Activated naive CD4-positive, alpha-beta T cell treated with anti-CD3 and anti-CD28 coated beads for 36 hours (primary cell): ENCODE results near the gene CEACAM21. TPM values are rescaled to one million over a fixed set of nuclear protein-coding genes. Genes with fewer than 3 reads are reported as not detected.
A peak's percentile ranks its signal among the peaks of the same experiment; 100 is the strongest.

ENCODE experiments used
- CTCF ChIA-PET: fragments of 350-600 bp; sonication (Branson Sonifier 250); formaldehyde crosslinking; loops from one replicate; lab custom pipeline; 2021; ENCODE audit warnings: antibody characterized with exemption; lab: Charles Lee
- DNase-seq: peaks from one replicate; pipeline ENCODE4 v3.0.0-alpha.2; 2020
- H3K27ac Mint-ChIP-seq: one replicate; pipeline ENCODE4 v1.8.0; 2021; ENCODE audit warnings: mild to moderate bottlenecking, mixed read lengths
- H3K27me3 Mint-ChIP-seq: one replicate; pipeline ENCODE4 v1.8.0; 2021; ENCODE audit warnings: low read depth, mixed read lengths
- H3K36me3 Mint-ChIP-seq: one replicate; pipeline ENCODE4 v1.8.0; 2021; ENCODE audit warnings: low read depth, mixed read lengths
- H3K4me1 Mint-ChIP-seq: one replicate; pipeline ENCODE4 v1.8.0; 2021; ENCODE audit warnings: low read depth, mixed read lengths
- H3K4me3 Mint-ChIP-seq: one replicate; pipeline ENCODE4 v1.8.0; 2021; ENCODE audit warnings: mild to moderate bottlenecking, moderate library complexity, mixed read lengths
- H3K9me3 Mint-ChIP-seq: one replicate; pipeline ENCODE4 v1.8.0; 2021; ENCODE audit warnings: mixed read lengths
- intact Hi-C: fragments of 100-400 bp; cut with micrococcal nuclease; formaldehyde crosslinking; loops from one replicate; pipeline ENCODE4 v1.15.1; 2023
- total RNA-seq, 2 experiments: library from RNA; stranded (reverse); gene quantifications; one replicate each; pipeline ENCODE4 v1.2.3, GENCODE V29; 2021

Gene CEACAM21
- total RNA-seq, 2 experiments from 2014 or later, result 32.2 to 33.6 TPM

- intact Hi-C loops, result loop anchor here (1.0 to 10.0 kb wide), 5 partner anchors 9 to 335 kb away; partner anchors contain the start of genes ARHGEF1, BCKDHA, EXOSC5 and TGFB1
- CTCF ChIA-PET, result interaction anchor here (0.6 to 5.9 kb wide), 11 partner anchors 10 to 1406 kb away, joined by 3 to 45 read pairs (median 4); partner anchors contain the start of gene B9D2
- Mint-ChIP-seq H3K9me3 (peaks cover 7% of the 10 kb centered on the region), H3K36me3 (peaks cover 45% of the 10 kb centered on the region), H3K4me1 (peaks cover 55% of the 10 kb centered on the region), H3K4me3 (peak overlapping the region; percentile 99), H3K27ac (peak overlapping the region; percentile 100), H3K27me3 (no peaks in the 10 kb centered on the region)
- no peak for DNase-seq
Observed at GRCh38 chr19:41549884-41550283, 26.1 kb upstream of the CEACAM21 start.

DNA sequence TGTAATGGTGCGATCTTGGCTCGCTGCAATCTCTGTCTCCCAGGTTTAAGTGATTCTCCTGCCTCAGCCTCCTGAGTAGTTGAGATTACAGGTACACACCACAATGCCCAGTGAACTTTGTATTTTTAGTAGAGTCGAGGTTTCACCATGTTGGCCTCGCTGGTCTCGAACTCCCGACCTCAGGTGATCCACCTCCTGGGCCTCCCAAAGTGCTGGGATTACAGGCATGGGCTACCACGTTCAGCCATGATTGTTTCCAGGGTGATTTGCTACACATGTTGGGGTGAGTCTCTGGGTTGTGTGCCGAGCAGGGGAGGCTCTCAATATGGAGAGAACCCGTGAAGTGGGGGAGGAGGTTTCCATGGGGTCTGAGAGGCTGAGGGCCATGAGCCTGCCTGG is 24.8 kb upstream of the CEACAM21 start:
- intact Hi-C loops, result loop anchor here (10.0 kb wide), 1 partner anchor 334 kb away; the partner anchor contains the start of gene ARHGEF1
- Mint-ChIP-seq H3K9me3 (peaks cover 7% of the 10 kb centered on the region), H3K27ac (peak overlapping the region; percentile 100), H3K4me3 (peak overlapping the region; percentile 99), H3K36me3 (peaks cover 59% of the 10 kb centered on the region), H3K27me3 (no peaks in the 10 kb centered on the region), H3K4me1 (peaks cover 55% of the 10 kb centered on the region)
- DNase-seq, result no peak
- CTCF ChIA-PET, result interaction anchor here (0.6 to 1.4 kb wide), 2 partner anchors 9 to 11 kb away, joined by 3 to 4 read pairs; no protein-coding TSS in a partner anchor

- H3K36me3 Mint-ChIP-seq, result peaks cover 62% of the 10 kb centered on the region
- peaks cover 56% of the 10 kb centered on the region for H3K4me1 Mint-ChIP-seq
Observed at GRCh38 chr19:41551711-41552110, 24.3 kb upstream of the CEACAM21 start.

GRCh38 chr19:41552558-41552957 is 23.4 kb upstream of the CEACAM21 start:
- DNase-seq, result peak; percentile 61
- CTCF ChIA-PET, result interaction anchor here (1.4 kb wide), 2 partner anchors 10 to 21 kb away, joined by 3 to 4 read pairs; no protein-coding TSS in a partner anchor
- Mint-ChIP-seq H3K27ac (peak overlapping the region; percentile 100), H3K36me3 (peaks cover 65% of the 10 kb centered on the region), H3K4me3 (peak overlapping the region; percentile 99), H3K4me1 (peaks cover 54% of the 10 kb centered on the region), H3K27me3 (no peaks in the 10 kb centered on the region), H3K9me3 (peaks cover 7% of the 10 kb centered on the region)
- intact Hi-C loops, result loop anchor here (1.0 to 10.0 kb wide), 2 partner anchors 9 to 332 kb away; partner anchors contain the start of gene ARHGEF1

More at GRCh38 chr19:41551711-41552110, 24.3 kb upstream of the CEACAM21 start:
- no peak for DNase-seq
- Mint-ChIP-seq H3K27me3 (no peaks in the 10 kb centered on the region), H3K4me3 (peak overlapping the region; percentile 99), H3K9me3 (peaks cover 7% of the 10 kb centered on the region), H3K27ac (peak overlapping the region; percentile 100)
- CTCF ChIA-PET, result interaction anchor here (0.6 to 1.4 kb wide), 2 partner anchors 9 to 11 kb away, joined by 3 to 4 read pairs; no protein-coding TSS in a partner anchor
- intact Hi-C loops, result loop anchor here (1.0 to 10.0 kb wide), 2 partner anchors 8 to 333 kb away; partner anchors contain the start of gene ARHGEF1

DNA sequence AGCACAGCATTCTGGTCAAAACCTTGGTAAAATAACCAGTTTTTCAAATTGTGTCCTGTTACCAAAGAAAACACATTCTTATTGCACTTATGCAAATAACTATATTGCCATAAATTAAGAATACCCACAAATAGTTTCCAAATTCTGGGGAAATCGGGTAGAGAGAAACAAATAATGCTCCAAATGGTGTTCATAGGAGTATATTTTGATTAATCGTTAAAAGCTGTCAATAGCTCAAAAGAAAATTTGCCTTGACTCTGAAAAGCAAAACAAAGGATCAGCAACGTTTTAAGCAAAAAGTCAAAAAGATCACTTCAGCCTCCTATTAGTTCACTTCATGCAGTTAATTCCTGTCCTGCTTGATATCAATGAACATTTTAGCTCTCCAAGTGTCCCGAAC is 22.2 kb upstream of the CEACAM21 start:
- CTCF ChIA-PET, result interaction anchor here (1.0 to 2.6 kb wide), 7 partner anchors 10 to 245 kb away, joined by 3 to 22 read pairs (median 5); no protein-coding TSS in a partner anchor
- no peaks in the 10 kb centered on the region for H3K27me3 Mint-ChIP-seq

GRCh38 chr19:41554907-41555306 is 21.1 kb upstream of the CEACAM21 start:
- peaks cover 66% of the 10 kb centered on the region for H3K4me1 Mint-ChIP-seq
- intact Hi-C loops, result loop anchor here (1.0 to 10.0 kb wide), 3 partner anchors 8 to 330 kb away; partner anchors contain the start of gene ARHGEF1
- CTCF ChIA-PET, result interaction anchor here (0.6 to 2.6 kb wide), 7 partner anchors 9 to 246 kb away, joined by 4 to 22 read pairs (median 5); no protein-coding TSS in a partner anchor
- peaks cover 7% of the 10 kb centered on the region for H3K9me3 Mint-ChIP-seq
- peak overlapping the region; percentile 37 for H3K4me3 Mint-ChIP-seq
- H3K27ac Mint-ChIP-seq, result peak overlapping the region; percentile 100
- no peaks in the 10 kb centered on the region for H3K27me3 Mint-ChIP-seq
- peaks cover 69% of the 10 kb centered on the region for H3K36me3 Mint-ChIP-seq
- peak; percentile 60 for DNase-seq

More for the DNA sequence above, 22.2 kb upstream of the CEACAM21 start:
- Mint-ChIP-seq H3K4me1 (peaks cover 58% of the 10 kb centered on the region), H3K27ac (peak overlapping the region; percentile 100), H3K36me3 (peaks cover 69% of the 10 kb centered on the region), H3K4me3 (peak overlapping the region; percentile 59), H3K9me3 (peaks cover 7% of the 10 kb centered on the region)
- intact Hi-C loops, result loop anchor here (10.0 kb wide), 1 partner anchor 331 kb away; the partner anchor contains the start of gene ARHGEF1
- no peak for DNase-seq

DNA sequence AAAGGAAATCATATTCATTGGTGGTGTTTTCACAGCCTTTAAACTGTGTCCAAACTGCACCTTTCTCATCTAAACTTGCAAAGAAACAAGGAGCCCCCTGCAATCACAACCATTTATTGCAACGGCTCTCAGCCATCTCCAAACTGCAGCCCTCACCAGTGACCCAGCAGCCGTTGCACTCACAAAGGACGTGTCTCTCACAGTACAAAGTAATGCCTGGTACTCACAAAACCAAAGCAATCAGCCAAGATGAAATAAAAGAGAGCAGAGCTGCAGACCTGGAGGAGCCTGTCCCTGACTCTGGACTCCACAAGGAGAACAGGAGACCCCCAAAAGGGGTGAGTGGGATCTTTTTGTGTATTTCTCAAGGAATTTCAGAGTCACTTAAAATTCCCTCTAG is 20.2 kb upstream of the CEACAM21 start:
- no peak for DNase-seq
- peak overlapping the region; percentile 100 for H3K27ac Mint-ChIP-seq
- CTCF ChIA-PET, result interaction anchor here (0.6 to 6.6 kb wide), 6 partner anchors 8 to 15 kb away, joined by 3 to 45 read pairs (median 5); no protein-coding TSS in a partner anchor
- intact Hi-C loops, result loop anchor here (1.0 to 10.0 kb wide), 3 partner anchors 8 to 329 kb away; partner anchors contain the start of gene ARHGEF1
- peak overlapping the region; percentile 37 for H3K4me3 Mint-ChIP-seq
- H3K4me1 Mint-ChIP-seq, result peaks cover 74% of the 10 kb centered on the region
- peaks cover 7% of the 10 kb centered on the region for H3K9me3 Mint-ChIP-seq
- H3K36me3 Mint-ChIP-seq, result peaks cover 62% of the 10 kb centered on the region
- H3K27me3 Mint-ChIP-seq, result no peaks in the 10 kb centered on the region

GRCh38 chr19:41563854-41564514 is 12.0 kb upstream of the CEACAM21 start:
- CTCF ChIA-PET, result interaction anchor here (0.6 to 14.9 kb wide), 24 partner anchors 9 to 253 kb away, joined by 3 to 185 read pairs (median 6); partner anchors contain the start of genes CEACAM21 and DMAC2
- peak overlapping the region; percentile 84 for H3K4me3 Mint-ChIP-seq
- peak overlapping the region; percentile 35 for H3K27ac Mint-ChIP-seq
- H3K36me3 Mint-ChIP-seq, result peaks cover 22% of the 10 kb centered on the region
- H3K27me3 Mint-ChIP-seq, result no peaks in the 10 kb centered on the region
- intact Hi-C loops, result loop anchor here (1.0 kb wide), 5 partner anchors 9 to 115 kb away; no protein-coding TSS in a partner anchor
- H3K9me3 Mint-ChIP-seq, result no peaks in the 10 kb centered on the region
- H3K4me1 Mint-ChIP-seq, result peaks cover 76% of the 10 kb centered on the region
- peak; percentile 80 for DNase-seq

DNA sequence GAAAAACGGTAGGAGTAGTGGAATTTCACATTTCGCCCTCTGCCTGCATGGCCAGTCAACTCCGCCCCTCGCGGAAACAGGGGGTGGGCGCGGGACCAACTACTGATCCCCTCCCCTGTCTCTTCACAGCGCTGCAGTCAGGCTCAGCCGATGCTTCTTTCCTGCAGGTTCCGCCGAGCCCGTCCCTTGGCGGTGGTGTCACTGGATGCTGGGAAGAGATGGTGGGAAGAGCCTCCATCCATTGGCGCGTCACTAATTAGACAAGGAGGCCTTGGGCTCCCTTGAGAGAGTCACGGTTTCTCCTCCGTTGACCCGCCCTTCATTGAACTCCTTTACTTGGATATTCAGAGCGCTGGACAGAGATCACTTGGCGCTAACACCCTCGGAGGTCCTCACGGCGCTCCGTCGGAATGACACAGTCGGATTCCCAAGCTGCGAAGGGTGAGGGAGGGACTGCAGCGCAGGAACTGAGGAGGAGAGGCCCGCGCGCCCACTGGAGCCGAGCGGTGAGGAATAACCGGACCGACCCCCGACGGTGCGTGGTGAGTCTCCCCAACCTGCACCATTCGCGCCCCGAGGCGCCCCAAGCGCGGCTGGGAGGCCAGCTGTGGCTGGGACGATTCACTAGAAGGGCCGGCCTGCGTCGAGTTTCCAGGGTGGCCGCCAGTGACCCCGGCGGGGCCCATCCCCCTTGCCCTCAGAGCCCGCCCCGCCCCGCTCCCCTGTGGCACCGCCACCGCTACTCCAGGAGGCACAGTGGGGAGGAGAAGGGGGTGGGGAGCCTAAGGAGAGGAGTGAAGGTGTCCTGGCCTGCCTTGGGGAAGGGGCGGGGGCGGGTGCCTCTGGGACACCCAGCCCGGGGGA is 11.2 kb upstream of the CEACAM21 start:
- H3K36me3 Mint-ChIP-seq, result peaks cover 19% of the 10 kb centered on the region
- H3K4me1 Mint-ChIP-seq, result peaks cover 71% of the 10 kb centered on the region
- no peaks in the 10 kb centered on the region for H3K9me3 Mint-ChIP-seq
- intact Hi-C loops, result no loop called here
- peak overlapping the region; percentile 84 for H3K4me3 Mint-ChIP-seq
- H3K27me3 Mint-ChIP-seq, result no peaks in the 10 kb centered on the region
- peak; percentile 39 for DNase-seq
- H3K27ac Mint-ChIP-seq, result peak overlapping the region; percentile 35
- CTCF ChIA-PET, result interaction anchor here (1.0 to 14.9 kb wide), 16 partner anchors 8 to 166 kb away, joined by 3 to 185 read pairs (median 8); partner anchors contain the start of gene DMAC2

DNA sequence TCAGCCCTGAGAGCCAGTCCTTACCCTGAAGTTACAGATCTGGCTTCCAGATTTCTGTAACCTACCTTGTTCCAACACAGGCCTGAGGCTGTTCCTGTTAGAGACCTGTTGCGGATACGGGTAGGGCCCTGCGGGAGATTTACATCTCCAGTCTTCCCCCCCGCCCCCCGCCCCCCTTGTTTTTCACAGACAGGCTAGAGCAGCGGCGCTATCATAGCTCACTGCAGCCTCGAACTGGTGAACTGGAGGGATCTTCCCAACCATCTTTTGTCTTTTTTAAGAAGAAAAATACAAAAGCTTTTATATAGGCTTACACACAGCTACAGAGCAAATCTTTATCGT is 10.6 kb upstream of the CEACAM21 start:
- H3K4me1 Mint-ChIP-seq, result peaks cover 71% of the 10 kb centered on the region
- intact Hi-C loops, result no loop called here
- DNase-seq, result peak; percentile 42
- no peaks in the 10 kb centered on the region for H3K27me3 Mint-ChIP-seq
- H3K4me3 Mint-ChIP-seq, result peak overlapping the region; percentile 59
- peak overlapping the region; percentile 16 for H3K27ac Mint-ChIP-seq
- CTCF ChIA-PET, result interaction anchor here (0.6 to 14.9 kb wide), 5 partner anchors 17 to 140 kb away, joined by 4 to 185 read pairs (median 45); no protein-coding TSS in a partner anchor
- H3K9me3 Mint-ChIP-seq, result no peaks in the 10 kb centered on the region
- H3K36me3 Mint-ChIP-seq, result peaks cover 18% of the 10 kb centered on the region

DNA sequence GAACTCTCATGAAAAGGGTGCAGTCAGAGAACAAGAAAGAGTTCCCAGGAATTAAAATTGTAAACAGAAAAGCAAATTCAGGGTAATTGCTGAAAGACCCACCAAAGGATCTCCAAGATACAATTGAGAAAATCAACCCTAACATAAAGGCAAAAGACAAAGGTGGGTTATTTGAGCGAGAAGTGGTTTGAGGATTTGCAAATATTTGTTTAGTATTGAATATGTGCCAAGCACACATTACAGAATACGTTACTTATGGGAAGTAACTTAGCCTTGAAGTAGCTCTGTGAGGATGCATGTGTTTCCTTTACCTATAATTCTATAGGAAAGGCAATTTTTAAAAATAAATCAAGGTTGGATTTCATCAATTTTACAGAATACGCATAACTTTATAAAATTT is 10.0 kb upstream of the CEACAM21 start:
- H3K4me1 Mint-ChIP-seq, result peaks cover 70% of the 10 kb centered on the region

More for the DNA sequence above, 10.0 kb upstream of the CEACAM21 start:
- intact Hi-C loops, result no loop called here
- Mint-ChIP-seq H3K27me3 (no peaks in the 10 kb centered on the region), H3K9me3 (no peaks in the 10 kb centered on the region), H3K4me3 (no peak overlapping the region), H3K36me3 (peaks cover 18% of the 10 kb centered on the region), H3K27ac (no peak overlapping the region)
- CTCF ChIA-PET, result interaction anchor here (0.5 to 14.9 kb wide), 7 partner anchors 8 to 141 kb away, joined by 3 to 185 read pairs (median 21); no protein-coding TSS in a partner anchor
- no peak for DNase-seq
